SH-SY5Y (cell line): ENCODE measurements around the gene NLRP1.

Experiments used
- GATA2 ChIP-seq: IDR thresholded peaks from 2 replicates; pipeline ENCODE4 v1.6.1; 2011; ENCODE audit warnings: mild to moderate bottlenecking, low read depth, low read length
- GATA3 ChIP-seq: IDR thresholded peaks from 2 replicates; pipeline ENCODE4 v1.6.1; 2011; ENCODE audit warnings: low read depth, mild to moderate bottlenecking, low read length, moderate library complexity

The NLRP1 gene

GRCh38 chr17:5605452-5605851, 21.1 kb upstream of the NLRP1 start:
- TF ChIP-seq GATA2 (no peak), GATA3 (no peak)

- no peak for TF ChIP-seq GATA3
- no peak for TF ChIP-seq GATA2
These were observed 15.7 kb upstream of the NLRP1 start for GRCh38 chr17:5600041-5600440.

- TF ChIP-seq GATA2 (no peak), GATA3 (no peak)
These were observed 14.1 kb upstream of the NLRP1 start for GRCh38 chr17:5598457-5598856.

- TF ChIP-seq GATA3 (no peak), GATA2 (no peak)
These were observed 12.1 kb upstream of the NLRP1 start for GRCh38 chr17:5596421-5596820.

- TF ChIP-seq GATA2: no peak
- no peak for TF ChIP-seq GATA3
These were observed 11.5 kb upstream of the NLRP1 start for GRCh38 chr17:5595831-5596230.

- no peak for TF ChIP-seq GATA2
- TF ChIP-seq GATA3: no peak
These were observed 8.1 kb upstream of the NLRP1 start for GRCh38 chr17:5592382-5592781.

- TF ChIP-seq GATA2 (no peak), GATA3 (no peak)
These were observed 7.7 kb upstream of the NLRP1 start for GRCh38 chr17:5591966-5592365.

- TF ChIP-seq GATA2: no peak
- TF ChIP-seq GATA3: no peak
These were observed 4.3 kb upstream of the NLRP1 start for GRCh38 chr17:5588584-5588983.

GRCh38 chr17:5587438-5588032, 3.2 kb upstream of the NLRP1 start:
- TF ChIP-seq GATA2 (no peak), GATA3 (no peak)

- no peak for TF ChIP-seq GATA2
- no peak for TF ChIP-seq GATA3
These were observed 1.7 kb upstream of the NLRP1 start for GRCh38 chr17:5585836-5586521.

GRCh38 chr17:5585287-5585794, 1.0 kb upstream of the NLRP1 start:
- TF ChIP-seq GATA2: no peak

- TF ChIP-seq GATA2 (no peak), GATA3 (no peak)
These were observed 605 bp downstream of the NLRP1 start for GRCh38 chr17:5583426-5584382.

- TF ChIP-seq GATA3: no peak
- TF ChIP-seq GATA2: no peak
These were observed 1.8 kb downstream of the NLRP1 start for GRCh38 chr17:5582209-5583185.
